Endothelial cell of umbilical vein (primary cell): ENCODE data around the gene CAMKV.

Experiments used
- CTCF ChIP-seq, 2 donors: IDR thresholded peaks; 1 replicate in 1 of 2; 2 replicates in 1 of 2; pipeline ENCODE4 v1.5.1; 2011; ENCODE audit warnings: low read length in 2 of 2, mild to moderate bottlenecking in 2 of 2, moderate library complexity in 2 of 2, control low read depth in 1 of 2, inconsistent platforms in 1 of 2, low read depth in 1 of 2; ENCODE audit not compliant: insufficient read depth in 1 of 2; ENCODE audit errors: extremely low read depth in 1 of 2
- EZH2 ChIP-seq: IDR thresholded peaks from 2 replicates; pipeline ENCODE4 v1.6.1; 2012; ENCODE audit warnings: borderline replicate concordance, low read depth, mild to moderate bottlenecking, moderate library complexity, low read length, inconsistent platforms; ENCODE audit not compliant: severe bottlenecking
- GATA2 ChIP-seq: IDR thresholded peaks from 2 replicates; pipeline ENCODE4 v1.7.0; 2011; ENCODE audit warnings: low read depth, mild to moderate bottlenecking, moderate library complexity, mixed read lengths, low read length; ENCODE audit not compliant: insufficient read length, insufficient read depth
- POLR2A ChIP-seq: IDR thresholded peaks from 2 replicates; pipeline ENCODE4 v1.6.1; 2012; ENCODE audit warnings: low read depth, mild to moderate bottlenecking, control low read depth, low read length
- POLR2AphosphoS5 ChIP-seq: IDR thresholded peaks from 2 replicates; pipeline ENCODE4 v1.6.1; 2012; ENCODE audit warnings: low read depth, mild to moderate bottlenecking, control low read depth, low read length, moderate library complexity; ENCODE audit not compliant: insufficient read depth

- no peak for TF ChIP-seq CTCF (IDR thresholded peaks at IDR 0.05; ENCODE audit: extremely low read depth in 1 of 2, insufficient read depth in 1 of 2, low read depth in 1 of 2, low read length in 2 of 2)
- no peak for TF ChIP-seq EZH2
- TF ChIP-seq POLR2AphosphoS5, result no peak
- no peak for TF ChIP-seq POLR2A
- TF ChIP-seq GATA2, result no peak
Observed at GRCh38 chr3:49898991-49899390, 29.3 kb upstream of the CAMKV start.
